T47D (cell line): ENCODE results near the gene CTU1.
"Not testable (repeated sequence)": the region's sequence is repeated elsewhere in the genome, so short reads cannot be mapped to it uniquely, and the experiment has no call there.

Experiments
- DNase-seq, 2 experiments: peaks; one replicate each; pipeline versions ENCODE4 v3.0.0 to v3.0.0-alpha.2; 2011 to 2012; ENCODE audit warnings: low read depth in 1 of 2, low spot score in 1 of 2
- JUND ChIP-seq: IDR thresholded peaks from 2 replicates; pipeline ENCODE4 v1.6.1; 2012; ENCODE audit warnings: low read depth
- in situ Hi-C: cut with HindIII; loops from 2 replicates; pipeline ENCODE4 v1.10.0; 2016; ENCODE audit warnings: low sequenced_read_pairs, low pct_unique_long_range_greater_than_20kb

CTU1 gene

GRCh38 chr19:51108066-51108804, at the start of gene CTU1:
Gene CTU1, minus strand, starts transcription at chr19:51108409. Its CDS starts 3,840 bp downstream, at chr19:51104569.
- peak; percentile 95 to 98 for DNase-seq
- in situ Hi-C loops, result no loop called here
- TF ChIP-seq JUND, result no peak

- no peak for DNase-seq
- TF ChIP-seq JUND, result no peak
- in situ Hi-C loops, result no loop called here
Measured at GRCh38 chr19:51157265-51157664, 49.1 kb upstream of the CTU1 start.

GRCh38 chr19:51156710-51157109, 48.5 kb upstream of the CTU1 start:
- in situ Hi-C loops, result no loop called here
- DNase-seq, result no peak
- no peak for TF ChIP-seq JUND

GRCh38 chr19:51150627-51151026, 42.4 kb upstream of the CTU1 start:
- TF ChIP-seq JUND, result no peak
- in situ Hi-C loops, result no loop called here
- no peak for DNase-seq

GRCh38 chr19:51148580-51148979, 40.4 kb upstream of the CTU1 start:
- DNase-seq, result no peak
- in situ Hi-C loops, result no loop called here

DNA sequence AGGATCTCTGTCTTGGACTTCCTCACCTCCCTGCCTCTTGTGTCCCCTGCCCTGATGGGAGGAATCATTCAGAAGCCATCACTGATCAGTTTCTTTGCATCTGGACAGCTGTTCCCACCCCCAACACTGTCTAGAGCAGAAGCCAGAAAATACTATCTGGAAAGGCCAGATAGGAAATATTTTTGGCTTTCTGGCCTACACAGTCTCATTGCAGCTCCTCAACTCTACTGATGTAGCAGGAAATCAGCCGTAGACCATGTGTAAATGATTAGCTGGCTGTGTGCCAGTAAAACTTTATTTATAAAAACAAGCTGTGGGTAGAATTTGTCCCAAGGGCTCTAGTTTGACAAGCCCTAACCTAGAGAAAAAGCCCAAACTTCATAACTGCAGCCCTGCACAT, 39.5 kb upstream of the CTU1 start:
- TF ChIP-seq JUND, result no peak
- in situ Hi-C loops, result no loop called here
- no peak for DNase-seq

More at GRCh38 chr19:51148580-51148979, 40.4 kb upstream of the CTU1 start:
- TF ChIP-seq JUND, result no peak

- no peak for DNase-seq
- in situ Hi-C loops, result no loop called here
- TF ChIP-seq JUND, result no peak
Measured at GRCh38 chr19:51146751-51147150, 38.5 kb upstream of the CTU1 start.

DNA sequence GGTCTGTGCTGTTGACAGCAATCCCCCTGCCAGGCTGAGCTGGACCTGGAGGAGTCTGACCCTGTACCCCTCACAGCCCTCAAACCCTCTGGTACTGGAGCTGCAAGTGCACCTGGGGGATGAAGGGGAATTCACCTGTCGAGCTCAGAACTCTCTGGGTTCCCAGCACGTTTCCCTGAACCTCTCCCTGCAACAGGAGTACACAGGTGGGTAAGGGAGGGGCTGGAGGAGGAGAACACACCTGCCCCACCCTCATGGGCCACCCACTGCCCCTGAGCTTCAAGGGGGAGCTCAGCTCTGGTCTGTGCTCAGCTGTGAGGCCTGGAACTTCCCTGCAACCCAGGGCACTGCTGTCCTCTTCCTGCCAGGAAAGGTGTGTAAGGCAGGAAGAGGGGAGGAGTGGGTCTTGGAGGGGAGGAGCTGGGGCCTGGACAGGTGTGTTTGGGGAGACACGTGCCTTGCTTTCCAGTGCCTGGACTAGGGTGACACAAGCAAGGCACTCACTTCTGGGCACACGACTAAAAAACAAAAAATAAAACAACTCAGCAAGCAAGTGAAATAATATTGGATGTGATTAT, 37.8 kb upstream of the CTU1 start:
- no peak for TF ChIP-seq JUND
- in situ Hi-C loops, result no loop called here
- no peak for DNase-seq

DNA sequence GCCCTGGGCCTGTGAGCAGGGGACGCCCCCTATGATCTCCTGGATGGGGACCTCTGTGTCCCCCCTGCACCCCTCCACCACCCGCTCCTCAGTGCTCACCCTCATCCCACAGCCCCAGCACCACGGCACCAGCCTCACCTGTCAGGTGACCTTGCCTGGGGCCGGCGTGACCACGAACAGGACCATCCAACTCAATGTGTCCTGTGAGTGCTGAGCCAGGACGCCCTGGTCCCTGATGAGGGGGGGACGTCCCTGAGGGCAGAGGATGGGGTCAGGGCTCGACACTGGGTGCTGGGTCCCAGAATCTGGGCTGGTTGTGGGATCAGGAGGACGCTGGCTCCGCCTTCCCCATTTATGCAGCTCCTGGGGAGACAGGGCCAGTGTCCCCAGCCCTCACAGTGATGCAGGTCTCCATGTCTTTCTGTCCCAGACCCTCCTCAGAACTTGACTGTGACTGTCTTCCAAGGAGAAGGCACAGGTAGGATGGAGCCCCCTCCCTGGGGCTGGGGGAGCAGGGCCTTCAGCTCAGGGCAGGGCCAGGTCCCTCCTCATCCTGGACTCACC, 36.4 kb upstream of the CTU1 start:
- no peak for DNase-seq
- no peak for TF ChIP-seq JUND
- in situ Hi-C loops, result no loop called here

- no peak for DNase-seq
- TF ChIP-seq JUND, result no peak
- in situ Hi-C loops, result no loop called here
Measured at GRCh38 chr19:51143486-51143885, 35.3 kb upstream of the CTU1 start.

- in situ Hi-C loops, result not testable (repeated sequence)
Measured at GRCh38 chr19:51142809-51143475, 34.7 kb upstream of the CTU1 start.

DNA sequence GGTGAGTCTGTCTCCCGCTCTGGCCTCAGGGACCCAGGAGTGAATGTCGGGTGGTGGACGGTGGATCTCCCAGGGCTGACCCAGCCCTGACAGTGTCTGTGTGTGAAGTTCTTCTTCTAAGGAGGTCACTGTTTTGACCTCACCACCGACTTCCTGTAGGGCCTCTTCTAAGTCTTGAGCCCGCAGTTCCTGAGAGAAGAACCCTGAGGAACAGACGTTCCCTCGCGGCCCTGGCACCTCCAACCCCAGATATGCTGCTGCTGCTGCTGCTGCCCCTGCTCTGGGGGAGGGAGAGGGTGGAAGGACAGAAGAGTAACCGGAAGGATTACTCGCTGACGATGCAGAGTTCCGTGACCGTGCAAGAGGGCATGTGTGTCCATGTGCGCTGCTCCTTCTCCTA, 33.9 kb upstream of the CTU1 start, which contains the start of gene SIGLEC7:
TSS of gene SIGLEC7 (plus strand) at position 183 of the 400 bp plus-strand sequence. CDS start at position 252, 69 bp downstream.
- in situ Hi-C loops, result no loop called here
- TF ChIP-seq JUND, result no peak

More at GRCh38 chr19:51142809-51143475, 34.7 kb upstream of the CTU1 start:
- not testable (repeated sequence) for DNase-seq

GRCh38 chr19:51141181-51141580, 33.0 kb upstream of the CTU1 start:
- in situ Hi-C loops, result no loop called here
- TF ChIP-seq JUND, result no peak

More for the DNA sequence above, 33.9 kb upstream of the CTU1 start, which contains the start of gene SIGLEC7:
- no peak for DNase-seq

More at GRCh38 chr19:51141181-51141580, 33.0 kb upstream of the CTU1 start:
- DNase-seq, result no peak
